Raji (cell line): Measurements from ENCODE around the gene HS3ST3A1.

Experiments
- POLR2A ChIP-seq: IDR thresholded peaks from 2 replicates; pipeline ENCODE4 v1.6.1; 2011; ENCODE audit warnings: low read depth, low read length, control low read depth; ENCODE audit not compliant: insufficient read depth

Gene HS3ST3A1

DNA sequence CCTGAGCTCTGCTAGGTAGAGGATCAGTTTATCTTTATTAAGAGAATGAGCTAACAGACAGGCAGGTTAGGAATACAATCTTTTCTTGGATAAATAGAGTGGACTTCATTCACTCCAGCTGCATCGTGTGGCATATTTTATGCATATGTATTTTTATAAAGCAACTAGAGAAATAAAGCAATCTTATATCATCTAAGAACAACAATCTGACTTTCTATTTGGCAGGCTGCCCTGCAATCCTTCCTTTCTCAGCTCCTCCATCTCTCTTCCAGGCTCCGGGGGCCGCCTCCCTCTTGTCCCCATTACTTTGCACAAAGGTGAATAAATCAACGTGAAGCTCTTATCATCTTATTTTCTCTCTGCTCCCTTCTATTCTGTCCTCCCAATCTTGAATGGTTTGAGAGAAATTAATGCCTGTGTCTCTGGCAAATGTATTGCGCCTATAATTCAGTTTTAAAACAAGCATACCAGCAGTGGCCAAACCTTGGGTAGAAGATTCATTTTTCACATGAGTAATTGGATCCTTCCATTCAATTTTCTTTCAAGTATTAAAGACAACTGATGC lies 64.5 kb downstream of the HS3ST3A1 start:
- TF ChIP-seq POLR2A = no peak

DNA sequence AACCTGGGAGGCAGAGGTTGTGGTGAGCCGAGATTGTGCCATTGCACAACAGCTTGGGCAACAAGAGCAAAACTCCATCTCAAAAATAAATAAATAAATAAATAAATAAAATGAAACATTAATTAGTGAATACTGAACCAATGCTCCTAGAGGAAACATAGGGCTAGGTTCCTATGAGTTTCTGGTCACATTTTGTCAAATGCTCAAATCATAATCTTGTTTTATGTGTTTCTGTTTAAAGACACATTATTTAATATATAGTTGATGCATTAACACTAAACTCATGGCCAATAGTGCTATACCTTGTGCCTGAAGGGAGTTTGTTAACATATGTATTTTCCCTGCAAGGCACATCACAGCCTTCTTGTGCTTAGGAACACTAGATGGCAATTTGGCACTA lies 66.8 kb downstream of the HS3ST3A1 start:
- TF ChIP-seq POLR2A = no peak

DNA sequence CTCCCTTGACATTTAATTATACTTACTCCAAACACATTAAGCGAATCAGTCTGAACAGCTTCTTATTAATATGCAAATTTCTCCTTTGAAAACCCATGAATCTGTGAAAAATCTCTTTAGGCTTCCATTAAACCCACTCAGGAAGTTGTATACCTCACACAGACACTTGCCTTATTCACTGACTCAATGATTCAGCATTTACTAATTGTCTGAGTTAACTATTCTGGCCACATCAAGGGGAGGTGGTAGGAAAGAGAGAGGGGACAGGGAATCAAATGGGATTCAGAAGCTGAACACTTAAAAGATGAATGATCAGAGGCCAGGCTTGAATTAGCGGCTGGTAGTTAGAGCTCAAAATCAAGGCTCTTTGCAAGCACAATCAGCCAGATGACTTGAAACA lies 70.0 kb downstream of the HS3ST3A1 start:
- TF ChIP-seq POLR2A = no peak

- no peak for TF ChIP-seq POLR2A
These were observed 75.9 kb downstream of the HS3ST3A1 start for GRCh38 chr17:13525876-13526275.

- TF ChIP-seq POLR2A = no peak
These were observed 78.6 kb downstream of the HS3ST3A1 start for GRCh38 chr17:13523164-13523563.

- TF ChIP-seq POLR2A = no peak
These were observed 79.0 kb downstream of the HS3ST3A1 start for GRCh38 chr17:13522749-13523148.

DNA sequence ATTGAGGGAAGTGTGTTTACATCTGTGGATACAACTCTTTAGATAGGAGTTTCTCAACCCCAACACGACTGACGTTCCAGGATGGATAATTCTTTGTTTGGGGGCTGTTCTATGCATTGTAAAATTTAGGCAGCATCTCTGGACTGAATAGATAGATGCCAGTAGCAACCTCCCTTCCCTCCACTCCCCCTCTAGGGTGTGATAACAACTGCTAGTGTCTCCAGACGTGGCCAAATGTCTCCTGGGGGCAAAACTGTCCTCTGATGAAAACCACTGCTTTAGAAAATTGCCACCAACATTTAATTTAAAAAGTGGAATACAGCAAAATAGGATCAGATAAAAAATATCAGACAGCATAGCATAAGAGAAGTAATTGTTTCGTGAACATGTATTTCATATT lies 79.9 kb downstream of the HS3ST3A1 start:
- TF ChIP-seq POLR2A = no peak

- no peak for TF ChIP-seq POLR2A
These were observed 80.7 kb downstream of the HS3ST3A1 start for GRCh38 chr17:13520899-13521572.

DNA sequence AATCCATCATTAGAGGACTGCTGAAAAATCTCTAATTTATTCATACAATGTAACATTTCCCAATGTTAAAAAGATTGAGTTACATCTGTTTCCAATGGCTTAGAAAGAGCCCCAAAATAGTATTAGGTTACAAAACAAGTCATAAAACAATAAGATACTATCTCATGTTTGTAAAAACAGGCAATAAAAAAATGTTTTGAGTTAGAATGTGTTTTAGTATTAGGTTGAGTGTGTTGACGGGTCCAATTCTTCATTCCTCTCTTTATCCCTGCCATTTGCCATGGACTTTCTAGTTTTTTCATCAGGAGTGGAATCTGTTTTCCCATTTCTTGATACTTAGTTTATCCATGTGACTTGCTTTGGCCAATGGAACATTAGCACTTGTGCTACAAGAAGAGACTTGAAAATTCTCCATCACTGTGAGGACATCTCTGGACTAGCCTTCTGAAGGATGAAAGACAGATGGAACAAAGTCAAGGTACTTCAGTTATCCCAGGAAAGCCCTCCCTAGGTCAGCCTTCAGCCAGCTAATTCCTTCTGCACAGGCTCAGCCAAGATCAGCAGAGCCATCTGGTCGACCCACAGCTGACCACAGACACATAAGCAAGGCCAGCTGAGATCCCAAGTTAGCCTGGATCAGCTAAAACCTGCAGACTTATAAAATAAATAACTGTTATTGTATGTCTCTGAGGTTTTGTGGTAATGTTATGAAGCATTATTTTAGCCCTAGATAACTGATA lies 83.3 kb downstream of the HS3ST3A1 start:
- TF ChIP-seq POLR2A = no peak

GRCh38 chr17:13513039-13513405 lies 88.7 kb downstream of the HS3ST3A1 start:
- no peak for TF ChIP-seq POLR2A

DNA sequence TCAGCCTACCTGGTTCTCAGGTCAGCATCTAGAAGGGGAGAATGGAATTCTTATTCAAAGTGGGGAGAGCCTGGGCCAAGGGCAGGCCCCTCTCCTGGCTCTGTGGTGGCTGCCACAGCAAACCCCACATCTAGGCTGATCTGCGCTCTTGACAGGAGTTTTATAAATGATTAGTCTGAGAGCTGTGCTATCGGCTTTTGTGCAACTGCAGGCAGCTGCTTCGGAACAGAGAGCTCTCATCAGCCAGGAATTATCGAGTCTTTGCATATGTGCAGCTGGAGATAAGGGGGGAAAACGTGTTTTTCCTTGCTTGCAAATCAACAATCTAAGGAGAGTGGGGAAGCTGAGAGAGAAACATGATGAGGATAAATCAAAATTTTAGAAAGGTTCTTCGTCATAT lies 91.7 kb downstream of the HS3ST3A1 start:
- TF ChIP-seq POLR2A = no peak

- no peak for TF ChIP-seq POLR2A
These were observed 92.2 kb downstream of the HS3ST3A1 start for GRCh38 chr17:13509527-13509926.

DNA sequence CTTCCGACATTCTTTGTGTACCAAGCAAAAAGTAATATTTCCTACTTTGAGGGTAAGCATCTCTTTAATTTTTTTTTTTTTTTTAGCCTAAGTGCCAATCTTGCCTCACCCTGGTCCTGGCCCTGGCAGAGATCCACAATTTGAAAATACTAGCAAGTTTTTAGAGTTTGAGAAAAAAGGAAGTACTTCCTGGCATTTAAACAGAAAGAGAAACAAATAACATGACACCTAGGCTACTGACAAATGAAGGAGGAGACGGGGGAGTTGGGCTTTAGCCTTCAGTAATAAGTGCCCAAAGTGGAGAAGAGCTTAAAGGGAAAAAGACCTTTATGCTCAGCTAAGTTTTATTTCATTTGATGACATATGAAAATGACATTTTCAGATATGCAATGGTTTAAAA lies 92.8 kb downstream of the HS3ST3A1 start:
- TF ChIP-seq POLR2A = no peak

GRCh38 chr17:13503526-13503925 lies 98.2 kb downstream of the HS3ST3A1 start:
- TF ChIP-seq POLR2A = no peak

DNA sequence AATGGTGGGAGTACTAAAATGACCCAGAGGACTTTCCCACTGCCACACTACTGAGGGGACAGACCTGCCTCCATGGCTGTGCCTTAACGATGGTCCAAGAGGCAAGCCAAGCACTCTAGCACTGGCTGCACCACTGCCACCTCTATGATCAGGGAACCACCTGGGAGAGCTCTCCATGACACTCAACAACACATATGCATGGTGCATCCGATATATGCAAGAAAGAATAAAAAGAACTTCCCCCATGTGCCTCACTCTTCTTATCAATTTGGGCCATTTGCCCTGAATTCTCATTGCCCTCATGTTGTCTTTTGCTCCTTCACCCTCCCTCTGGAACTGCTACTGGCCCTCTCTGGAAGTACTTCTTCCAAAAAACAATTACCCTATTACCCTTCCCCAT lies 99.5 kb downstream of the HS3ST3A1 start:
- no peak for TF ChIP-seq POLR2A

DNA sequence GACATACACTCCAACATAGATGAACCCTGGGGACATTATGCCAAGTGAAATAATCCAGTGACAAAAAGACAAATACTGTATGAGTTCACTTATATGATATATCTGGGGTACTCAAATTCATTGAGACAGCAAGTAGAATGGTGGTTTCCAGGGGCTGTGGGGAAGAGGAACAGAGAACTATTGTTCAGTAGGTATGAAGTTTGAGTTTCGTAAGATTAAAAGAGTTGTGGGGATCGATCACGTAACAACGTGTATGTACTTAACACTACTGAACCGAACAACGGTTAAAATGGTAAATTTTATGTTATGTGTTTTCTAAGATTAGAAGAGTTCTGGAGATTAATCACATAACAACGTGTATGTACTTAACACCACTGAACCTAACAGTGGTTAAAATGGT lies 100.8 kb downstream of the HS3ST3A1 start:
- no peak for TF ChIP-seq POLR2A
